Kidney (tissue), 14 donors: Measurements from ENCODE around the gene COL9A1. TPM values are rescaled to one million over a fixed set of nuclear protein-coding genes. Genes with fewer than 3 reads are reported as not detected.

Experiments
- DNase-seq, 5 donors: peaks; one replicate each; pipeline ENCODE4 v3.0.0-alpha.2; 2013 to 2020
- FAIRE-seq: peaks from 2 replicates; lab custom pipeline; 2012; peaks lifted over from hg19 to GRCh38; lab: Jason Lieb, UNC
- H3K27ac ChIP-seq, 2 donors: one replicate each; pipeline ENCODE4 v1.7.0; 2013; ENCODE audit warnings: low read depth in 2 of 2, low read length in 2 of 2, inconsistent platforms in 1 of 2
- H3K27me3 ChIP-seq: one replicate; pipeline ENCODE4 v1.7.1; 2013; ENCODE audit warnings: low read length, inconsistent platforms; ENCODE audit not compliant: control insufficient read depth, insufficient read depth
- H3K36me3 ChIP-seq, 3 donors: one replicate each; pipeline versions ENCODE4 v1.7.0 to v1.7.1; 2013; ENCODE audit warnings: low read length in 3 of 3, control low read depth in 1 of 3, inconsistent platforms in 1 of 3; ENCODE audit not compliant: insufficient read depth in 3 of 3, control insufficient read depth in 2 of 3
- H3K4me1 ChIP-seq, 3 donors: one replicate each; pipeline versions ENCODE4 v1.7.0 to v1.7.1; 2013; ENCODE audit warnings: low read length in 3 of 3, inconsistent platforms in 1 of 3, low read depth in 1 of 3; ENCODE audit not compliant: control insufficient read depth in 2 of 3, insufficient read depth in 2 of 3
- H3K4me3 ChIP-seq, 3 donors: one replicate each; pipeline versions ENCODE4 v1.7.0 to v1.8.1; 2013; ENCODE audit warnings: low read length in 3 of 3, control low read depth in 1 of 3, inconsistent platforms in 1 of 3
- H3K9ac ChIP-seq, 3 donors: one replicate each; pipeline versions ENCODE4 v1.7.0 to v1.7.1; 2013; ENCODE audit warnings: low read length in 3 of 3, control low read depth in 1 of 3, inconsistent platforms in 1 of 3
- H3K9me3 ChIP-seq, 3 donors: one replicate each; pipeline versions ENCODE4 v1.7.0 to v1.7.1; 2013; ENCODE audit warnings: low read length in 3 of 3, control low read depth in 1 of 3, inconsistent platforms in 1 of 3; ENCODE audit not compliant: control insufficient read depth in 2 of 3, insufficient read depth in 1 of 3
- CTCF ChIP-seq: IDR thresholded peaks from 3 replicates; pipeline ENCODE4 v1.5.1; 2012; ENCODE audit warnings: mild to moderate bottlenecking, moderate library complexity, borderline replicate concordance; ENCODE audit not compliant: insufficient read depth; ENCODE audit errors: extremely low read depth
- intact Hi-C: fragments of 100-400 bp; cut with DNase I; formaldehyde crosslinking; loops from one replicate; pipeline ENCODE4 v1.11.1; 2022
- polyA plus RNA-seq: library from polyadenylated mRNA; stranded (reverse); fragments of 350-450 nt; fragmentation: Illumina TruSeq; extraction: RNeasy Lipid Tissue Mini Kit (QIAGEN cat#74804); gene quantifications from one replicate; pipeline ENCODE4 v1.2.3, GENCODE V29; 2014; ENCODE audit warnings: low read depth, low replicate concordance; ENCODE audit not compliant: insufficient read depth
- total RNA-seq: library from RNA; stranded (reverse); fragmentation: NEBNext Ultra II Directional; extraction: Animal tissue kit (Norgen Biotek cat#: 25700); gene quantifications from one replicate; pipeline ENCODE4 v1.2.1, GENCODE V29; 2021
- donor health status: control.
- donor health status: control.
- donor health status: control.
- donor health status: control.
- donor health status: control.
- donor health status: DM: yes; HTN: yes; CAD: no.
- donor health status: Normal renal cell carcinoma (clear cell type).

Gene COL9A1
- total and polyA plus RNA-seq, 2 donors from 2014 or later, result 0.19 to 0.22 TPM

- no peak overlapping the region for H3K4me3 ChIP-seq
- intact Hi-C loops, result no loop called here
- H3K36me3 ChIP-seq, result no peaks in the 10 kb centered on the region
- DNase-seq (no peak), FAIRE-seq (no peak)
- H3K9me3 ChIP-seq, result no peaks in the 10 kb centered on the region
- H3K27ac ChIP-seq, result no peak overlapping the region
- H3K4me1 ChIP-seq, result no peaks in the 10 kb centered on the region
- no peaks in the 10 kb centered on the region for H3K27me3 ChIP-seq
- no peak overlapping the region for H3K9ac ChIP-seq
- TF ChIP-seq CTCF, result no peak
Observed at GRCh38 chr6:70194421-70194820, 108.5 kb downstream of the COL9A1 start.

- intact Hi-C loops, result no loop called here
- FAIRE-seq, result no peak
- H3K9ac ChIP-seq, result no peak overlapping the region
- DNase-seq, result no peak
- H3K4me3 ChIP-seq, result no peak overlapping the region
- no peaks in the 10 kb centered on the region for H3K36me3 ChIP-seq
- H3K9me3 ChIP-seq, result no peaks in the 10 kb centered on the region
- no peak for TF ChIP-seq CTCF
- no peaks in the 10 kb centered on the region for H3K27me3 ChIP-seq
- no peak overlapping the region for H3K27ac ChIP-seq
- H3K4me1 ChIP-seq, result no peaks in the 10 kb centered on the region
Observed at GRCh38 chr6:70188202-70188601, 114.7 kb downstream of the COL9A1 start.

GRCh38 chr6:70186461-70186860 is 116.4 kb downstream of the COL9A1 start:
- intact Hi-C loops, result no loop called here
- no peak for FAIRE-seq

More at GRCh38 chr6:70186461-70186860, 116.4 kb downstream of the COL9A1 start:
- H3K4me3 ChIP-seq, result no peak overlapping the region
- no peaks in the 10 kb centered on the region for H3K27me3 ChIP-seq
- H3K4me1 ChIP-seq, result no peaks in the 10 kb centered on the region
- H3K27ac ChIP-seq, result no peak overlapping the region
- DNase-seq, result no peak
- H3K9ac ChIP-seq, result no peak overlapping the region
- TF ChIP-seq CTCF, result no peak
- H3K9me3 ChIP-seq, result no peaks in the 10 kb centered on the region
- no peaks in the 10 kb centered on the region for H3K36me3 ChIP-seq
